GM21528 (cell line): Measurements from ENCODE around the gene OLAH.

Experiments used
- ATAC-seq: cut with Tn5 transposase; IDR thresholded peaks from one replicate; pipeline ENCODE4 v1.9.1; 2021; ENCODE audit warnings: mild to moderate bottlenecking, moderate library complexity; ENCODE audit not compliant: unreplicated experiment, low FRiP score

OLAH gene

GRCh38 chr10:15068802-15069201 is 25.1 kb downstream of the OLAH start:
- no peak for ATAC-seq

- ATAC-seq, result no peak
Measured at GRCh38 chr10:15069230-15069629, 25.5 kb downstream of the OLAH start.

DNA sequence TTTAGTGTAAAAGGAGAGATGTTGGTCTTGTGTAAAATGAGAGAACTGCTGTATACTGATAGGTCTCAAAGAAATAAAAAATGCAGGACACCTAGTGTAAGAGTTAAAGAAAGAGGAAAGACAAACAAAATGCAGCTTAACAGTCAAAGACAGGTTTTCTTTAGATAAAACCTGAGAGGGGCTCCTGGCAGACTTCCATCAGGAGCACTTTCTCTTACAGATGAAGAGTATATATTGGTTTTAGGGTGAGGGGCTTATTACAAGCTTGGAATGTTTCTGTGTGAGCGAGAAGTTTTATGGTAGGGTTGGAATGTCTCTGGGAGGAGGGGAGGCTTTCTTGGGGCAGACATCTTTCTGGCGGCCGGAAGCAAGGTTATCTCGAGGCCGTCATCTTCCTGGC is 28.6 kb downstream of the OLAH start:
- ATAC-seq, result no peak

DNA sequence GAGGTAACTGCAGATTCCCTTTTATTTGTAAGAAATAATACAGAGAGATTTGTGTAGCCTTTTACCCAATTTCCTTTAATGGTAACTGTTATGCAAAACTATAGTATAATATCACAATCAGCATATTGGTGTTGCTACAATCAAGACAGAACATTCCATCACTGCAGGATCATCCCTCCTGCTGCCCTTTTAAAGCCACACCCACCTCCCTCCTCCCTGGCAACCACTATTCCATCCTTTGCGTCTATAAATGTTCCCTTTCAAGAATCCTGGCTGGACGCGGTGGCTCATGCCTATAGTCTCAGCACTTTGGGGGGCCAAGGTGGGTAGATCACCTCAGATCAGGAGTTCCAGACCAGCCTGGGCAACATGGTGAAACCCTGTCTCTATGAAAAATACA is 31.7 kb downstream of the OLAH start:
- no peak for ATAC-seq

DNA sequence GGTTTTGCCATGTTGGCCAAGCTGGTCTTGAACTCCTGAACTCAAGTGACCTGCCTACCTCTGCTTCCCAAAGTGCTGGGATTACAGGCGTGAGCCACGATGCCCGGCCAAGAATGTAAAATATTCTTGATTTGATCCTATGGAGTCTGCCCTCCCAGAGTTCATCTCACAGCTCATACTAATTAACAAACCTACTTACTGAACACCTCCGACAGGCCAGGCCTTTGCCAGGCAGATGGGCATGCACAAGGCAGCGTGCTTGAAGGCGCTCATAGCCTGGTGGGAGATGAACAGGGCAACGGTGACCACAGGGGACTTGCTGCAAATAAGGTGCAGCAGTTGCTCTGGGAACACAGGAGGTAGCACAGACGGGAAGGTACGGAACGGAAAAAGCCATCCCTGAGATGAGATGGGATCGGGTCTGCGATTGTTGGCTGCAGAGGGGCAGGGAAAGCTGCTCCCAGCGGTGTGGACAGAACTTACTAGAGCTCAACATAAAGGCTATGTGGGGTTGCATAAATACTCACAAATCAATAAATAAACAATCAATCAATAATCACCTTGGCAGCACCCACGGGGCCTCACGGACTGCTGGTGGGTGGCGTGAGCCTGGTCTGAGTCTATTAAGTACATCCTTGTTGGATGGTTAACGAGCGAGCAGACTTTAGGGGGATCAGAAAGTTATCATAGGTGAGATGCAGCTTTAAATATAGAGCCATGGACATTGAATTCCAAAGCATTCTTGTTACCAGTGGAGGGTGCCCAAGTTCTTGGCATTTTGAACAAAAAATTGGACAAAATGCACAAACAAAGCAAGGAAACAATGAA is 40.1 kb downstream of the OLAH start:
- no peak for ATAC-seq

- ATAC-seq, result no peak
Measured at GRCh38 chr10:15084502-15084922, 40.8 kb downstream of the OLAH start.

DNA sequence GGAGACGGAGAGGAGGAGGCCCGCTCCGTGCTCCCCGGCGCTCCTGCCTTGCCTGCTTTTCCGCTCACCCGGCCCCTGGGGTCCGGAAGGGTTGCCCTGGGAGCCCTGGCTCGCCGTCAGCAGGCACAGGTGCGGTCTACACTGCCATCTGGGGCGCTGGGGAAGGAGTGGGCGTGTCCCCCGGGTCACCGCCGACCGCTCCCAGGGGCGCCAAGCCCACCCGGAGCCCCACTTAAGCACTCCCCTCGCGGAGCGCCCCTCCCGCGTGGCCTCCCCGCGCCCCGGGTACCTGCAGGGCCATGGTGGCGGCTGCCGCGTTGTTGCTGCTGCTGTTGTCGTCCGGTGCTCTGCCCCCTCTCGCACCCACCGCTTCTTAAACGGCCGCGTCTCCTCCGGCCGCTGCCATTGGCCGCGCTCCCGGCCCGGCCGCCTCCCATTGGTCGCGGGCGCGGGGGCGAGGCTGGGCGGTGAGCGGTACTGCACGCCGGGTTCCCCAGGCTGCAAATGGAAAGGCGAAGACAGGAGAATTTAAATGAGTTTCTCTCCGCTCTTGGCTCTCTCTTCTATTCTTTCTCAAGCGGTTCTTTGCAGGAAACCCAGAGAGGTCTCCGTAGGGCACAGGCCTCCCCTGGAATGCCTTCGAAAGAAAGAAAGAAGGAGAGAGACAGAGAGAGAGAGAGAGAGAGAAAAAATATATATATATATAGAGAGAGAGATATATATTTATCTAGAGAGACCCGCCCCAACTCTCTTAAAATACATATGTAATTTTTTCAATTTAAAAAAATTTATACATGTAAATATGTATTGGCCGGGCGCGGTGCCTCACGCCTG is 44.9 kb downstream of the OLAH start, which contains the start of gene ACBD7:
ACBD7 (minus strand) TSS at position 349 of the 834 bp plus-strand sequence; CDS start at position 301, 48 bp downstream.
- peak; percentile 98 for ATAC-seq

DNA sequence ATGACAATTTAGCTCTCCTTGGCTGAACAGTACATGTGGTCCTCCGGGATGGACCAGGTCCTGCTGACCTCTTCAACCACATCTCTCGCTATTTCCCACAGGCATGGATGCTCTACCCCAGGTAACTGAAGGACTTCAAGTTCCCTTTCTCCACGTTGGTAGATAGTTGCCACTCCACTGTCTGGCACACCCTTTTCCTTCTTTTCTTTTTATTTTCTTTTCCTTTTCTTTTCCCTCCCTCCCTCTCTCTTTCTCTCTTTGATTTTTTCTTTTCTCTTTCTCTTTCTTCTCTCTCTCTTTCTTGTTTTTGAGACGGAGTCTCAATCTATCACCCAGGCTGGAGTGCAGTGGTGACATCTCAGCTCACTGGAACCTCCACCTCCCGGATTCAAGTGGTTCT is 47.7 kb downstream of the OLAH start:
- no peak for ATAC-seq

DNA sequence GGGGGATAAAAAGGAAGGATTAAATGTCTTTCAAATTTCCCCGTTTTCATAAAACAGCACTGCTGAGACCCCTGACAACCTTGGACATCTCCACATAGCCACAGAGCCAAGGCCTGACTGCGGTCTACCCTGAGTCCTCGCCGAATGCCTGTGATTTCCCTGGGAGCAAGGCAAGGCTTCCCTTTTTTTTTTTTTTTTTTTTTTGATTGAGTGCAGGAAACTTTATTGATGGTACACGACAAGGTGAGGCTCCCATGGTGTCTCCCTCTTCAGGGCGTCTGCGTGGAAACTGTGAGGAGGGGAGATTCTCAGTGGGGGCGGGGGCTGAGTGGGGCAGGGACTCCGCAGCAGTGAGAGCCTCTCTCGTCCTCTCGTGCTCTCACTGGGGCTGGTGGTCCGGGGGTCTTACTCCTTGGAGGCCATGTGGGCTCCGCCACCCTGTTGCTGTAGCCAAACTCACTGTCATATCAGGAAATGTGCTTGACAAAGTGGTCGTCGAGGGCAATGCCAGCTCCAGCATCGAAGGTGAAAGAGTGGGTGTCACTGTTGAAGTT is 49.2 kb downstream of the OLAH start:
- ATAC-seq, result no peak

DNA sequence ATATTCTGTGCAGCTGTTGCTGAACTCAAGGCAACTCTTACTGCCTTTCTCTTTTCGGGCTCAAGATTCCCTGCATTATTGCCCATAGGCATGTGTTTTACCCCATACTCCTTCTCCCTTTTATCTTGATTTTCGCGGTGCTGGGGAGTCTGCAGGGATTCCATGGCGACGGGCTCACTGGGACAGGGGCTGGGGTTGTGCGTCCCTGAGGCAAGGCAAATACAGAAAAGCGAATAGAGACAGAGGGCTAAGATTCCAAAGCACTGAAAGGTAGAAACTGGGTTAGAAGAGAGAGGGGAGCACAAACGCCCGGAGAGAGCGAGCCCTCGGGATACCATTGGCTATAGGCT is 52.9 kb downstream of the OLAH start:
- peak; percentile 33 for ATAC-seq

- ATAC-seq, result peak; percentile 90
Measured at GRCh38 chr10:15097011-15097812, 53.5 kb downstream of the OLAH start, which contains the start of gene RPP38. RPP38 (plus strand) TSS chr10:15097355; CDS start chr10:15103315, 5,960 bp downstream.

DNA sequence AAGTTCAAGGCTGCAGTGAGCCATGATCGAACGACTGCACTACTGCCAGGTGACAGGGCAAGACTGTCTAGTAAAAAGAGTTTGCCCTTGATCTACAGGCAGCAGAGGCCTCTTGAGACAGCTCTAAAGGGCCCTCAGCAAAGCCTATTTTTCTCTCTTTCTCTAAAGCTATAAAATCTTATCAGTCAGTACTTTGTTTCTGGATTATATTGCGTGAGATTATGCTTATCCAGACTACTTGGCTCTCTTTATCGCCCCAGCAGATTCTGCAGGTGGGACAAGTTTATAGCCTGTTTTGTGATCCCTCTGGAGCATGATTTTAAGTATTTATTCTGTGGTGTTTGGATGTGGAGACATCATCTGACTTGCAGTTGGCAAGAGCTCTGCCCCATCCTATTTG is 56.1 kb downstream of the OLAH start:
- ATAC-seq, result no peak

- no peak for ATAC-seq
Measured at GRCh38 chr10:15103513-15103912, 59.8 kb downstream of the OLAH start.

DNA sequence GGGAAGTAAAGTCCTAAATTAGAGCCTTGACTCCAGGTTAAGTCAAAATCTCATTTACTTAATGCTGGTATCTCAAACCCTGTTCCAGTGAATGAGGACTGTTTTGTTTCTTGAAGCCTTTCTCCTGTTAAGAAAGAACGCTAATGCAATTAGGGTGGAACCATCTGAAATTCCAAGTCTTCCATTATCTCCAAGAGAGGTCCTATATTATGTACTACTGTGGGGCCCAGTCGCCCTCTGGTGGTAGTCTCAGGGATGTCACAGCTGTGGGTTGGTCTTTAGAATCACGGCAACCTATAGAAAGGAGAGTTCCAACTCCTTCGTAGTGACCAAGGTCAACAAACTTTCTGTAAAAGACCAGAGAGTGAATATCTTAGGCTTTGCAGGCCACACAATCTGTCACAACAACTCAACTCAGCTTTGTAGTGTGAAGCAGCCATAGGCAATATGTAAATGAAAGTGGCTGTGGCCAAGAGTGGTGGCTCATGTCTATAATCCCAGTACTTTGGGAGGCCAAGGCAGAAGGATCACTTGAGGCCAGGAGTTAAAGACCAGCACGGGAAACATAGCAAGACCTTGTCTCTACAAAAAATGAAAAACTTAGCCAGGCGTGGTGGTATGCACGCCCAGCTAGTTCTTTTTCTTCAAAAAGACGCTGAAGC is 62.7 kb downstream of the OLAH start:
- ATAC-seq, result no peak

- no peak for ATAC-seq
Measured at GRCh38 chr10:15112657-15113056, 68.9 kb downstream of the OLAH start.

DNA sequence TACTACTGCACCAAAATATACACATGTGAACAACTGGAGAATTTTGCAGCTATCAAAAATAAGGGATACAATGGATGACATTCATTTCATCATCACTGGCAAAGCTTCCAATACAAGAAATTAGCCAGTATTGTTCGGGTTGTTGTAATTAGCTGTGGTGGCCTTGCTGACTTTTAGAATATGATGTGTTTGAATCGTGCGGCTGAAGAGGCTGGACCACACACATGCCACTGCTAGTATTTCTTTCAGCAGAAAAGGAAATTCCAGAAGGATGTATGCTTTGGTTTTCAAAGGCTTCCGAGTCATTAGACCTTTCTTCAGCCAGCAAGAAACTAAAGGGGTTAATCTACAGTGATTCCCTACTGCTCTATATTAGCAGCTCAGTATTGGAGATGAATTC is 70.0 kb downstream of the OLAH start:
- ATAC-seq, result no peak

- no peak for ATAC-seq
Measured at GRCh38 chr10:15116225-15116624, 72.5 kb downstream of the OLAH start.

- no peak for ATAC-seq
Measured at GRCh38 chr10:15118615-15119014, 74.9 kb downstream of the OLAH start.

DNA sequence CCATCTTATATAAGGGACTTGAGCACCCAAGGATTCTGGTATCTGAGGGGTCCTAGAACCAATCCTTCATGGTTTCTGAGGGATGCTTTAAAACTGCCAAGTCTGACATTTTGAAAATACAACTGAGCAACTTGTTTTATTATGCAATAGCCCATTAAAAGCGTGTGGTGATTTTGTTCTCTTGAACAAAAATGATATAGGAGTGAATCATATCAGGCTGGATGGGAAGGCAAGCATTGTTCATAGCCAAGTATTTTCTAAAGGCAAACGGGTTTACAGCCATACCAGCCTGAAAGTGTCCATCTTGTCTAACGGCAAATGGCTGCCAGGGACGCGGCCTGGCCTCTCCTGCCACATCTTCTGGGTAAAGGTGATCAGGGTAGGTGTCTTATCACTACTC is 76.8 kb downstream of the OLAH start:
- no peak for ATAC-seq

DNA sequence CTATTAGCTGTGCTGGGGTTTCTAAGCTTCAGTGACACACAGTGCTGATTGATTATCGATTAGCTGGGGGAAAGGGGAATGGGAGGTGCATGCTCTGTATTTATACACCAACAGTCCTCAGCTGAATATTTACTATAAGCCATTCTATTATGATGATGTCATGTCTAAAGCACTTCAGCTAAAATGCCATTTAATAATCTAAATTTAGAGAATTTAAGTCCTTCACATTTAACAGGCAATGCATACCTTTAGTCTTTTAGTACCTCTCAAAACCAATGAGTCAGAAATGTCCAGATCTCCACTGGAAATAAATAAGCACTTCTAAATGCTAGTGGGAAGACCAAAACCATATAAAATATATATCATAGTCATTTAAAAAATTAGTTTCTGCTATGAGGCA is 78.0 kb downstream of the OLAH start:
- ATAC-seq, result no peak
